Stromal cell of bone marrow (primary cell): ENCODE results near the gene MEPE.
"Not testable (repeated sequence)": the region's sequence is repeated elsewhere in the genome, so short reads cannot be mapped to it uniquely, and the experiment has no call there.

Experiments
- DNase-seq: peaks from one replicate; pipeline ENCODE4 v3.0.0-alpha.2; 2012; ENCODE audit warnings: low read depth

MEPE gene

GRCh38 chr4:87884976-87885549, 52.3 kb downstream of the MEPE start:
- no peak for DNase-seq

GRCh38 chr4:87886083-87886482, 53.3 kb downstream of the MEPE start:
- no peak for DNase-seq

- DNase-seq: not testable (repeated sequence)
These were observed 58.0 kb downstream of the MEPE start for GRCh38 chr4:87890753-87891152.

- DNase-seq: peak; percentile 81
These were observed 63.3 kb downstream of the MEPE start for GRCh38 chr4:87895964-87896621.
